CD4-positive, alpha-beta T cell treated with Interleukin-6 for 4 hours (primary cell): ENCODE results near the gene SLC13A3.

Experiments
- DNase-seq: peaks from one replicate; pipeline ENCODE4 v3.0.0-alpha.2; 2020; ENCODE audit warnings: mixed read lengths

The SLC13A3 gene

DNA sequence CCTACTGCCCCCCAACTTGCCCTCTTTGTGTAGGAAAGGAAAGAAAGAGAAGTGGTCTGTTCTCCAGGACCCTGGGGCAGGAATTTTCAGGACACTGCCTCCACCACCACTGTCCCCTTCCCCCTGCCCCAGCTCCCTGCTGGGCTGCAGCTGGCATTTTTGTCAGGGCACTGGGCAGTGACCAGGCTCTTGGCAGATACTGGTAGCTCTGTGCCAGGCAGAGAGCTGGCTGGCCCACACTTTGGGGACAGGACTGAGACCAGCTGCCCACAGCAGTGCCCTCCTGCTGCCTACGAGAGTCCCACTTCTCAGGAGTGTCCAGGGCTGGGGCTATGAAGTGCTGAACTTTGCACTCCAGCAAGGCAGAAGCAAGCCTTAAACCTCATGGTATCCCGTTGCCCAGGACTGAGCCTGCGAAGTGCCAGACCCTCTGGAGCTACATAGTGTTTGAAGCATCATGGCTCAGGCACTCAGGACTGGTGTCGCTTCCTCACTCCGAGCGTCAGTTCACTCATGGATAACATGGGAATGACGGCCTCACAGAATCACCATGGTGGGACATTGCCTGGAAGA lies 19.3 kb downstream of the SLC13A3 start:
- no peak for DNase-seq

DNA sequence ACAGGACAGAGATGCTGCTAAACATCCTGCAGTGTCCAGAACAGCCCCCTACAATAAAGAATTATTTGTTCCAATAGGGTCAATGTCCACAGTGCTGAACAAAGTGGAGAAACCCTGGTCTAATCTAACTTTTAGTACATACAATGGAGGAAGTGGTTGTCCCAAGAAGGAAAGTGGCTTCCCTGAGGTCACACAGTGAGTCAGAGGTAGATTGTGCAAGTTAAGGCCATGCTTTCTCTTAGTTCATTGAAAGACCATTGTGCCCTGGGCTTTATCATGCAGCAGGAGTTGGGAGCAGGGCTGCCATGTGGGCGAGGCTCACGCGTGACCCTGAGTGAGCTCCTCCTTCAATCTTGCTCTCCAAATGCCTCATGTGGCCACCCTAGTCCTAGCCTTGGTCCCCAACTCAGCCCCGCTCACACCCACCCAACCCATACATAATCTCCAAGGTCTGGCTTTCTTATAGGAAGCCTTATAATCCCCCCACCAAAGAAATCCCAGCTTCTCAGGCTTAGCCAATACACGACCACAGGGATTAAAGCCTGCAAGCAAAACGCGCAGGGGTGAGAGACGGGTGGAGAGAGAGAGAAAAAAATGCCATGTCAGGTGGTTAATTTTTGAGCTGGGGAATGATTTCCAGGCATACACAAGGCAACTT lies 19.9 kb downstream of the SLC13A3 start:
- no peak for DNase-seq

DNA sequence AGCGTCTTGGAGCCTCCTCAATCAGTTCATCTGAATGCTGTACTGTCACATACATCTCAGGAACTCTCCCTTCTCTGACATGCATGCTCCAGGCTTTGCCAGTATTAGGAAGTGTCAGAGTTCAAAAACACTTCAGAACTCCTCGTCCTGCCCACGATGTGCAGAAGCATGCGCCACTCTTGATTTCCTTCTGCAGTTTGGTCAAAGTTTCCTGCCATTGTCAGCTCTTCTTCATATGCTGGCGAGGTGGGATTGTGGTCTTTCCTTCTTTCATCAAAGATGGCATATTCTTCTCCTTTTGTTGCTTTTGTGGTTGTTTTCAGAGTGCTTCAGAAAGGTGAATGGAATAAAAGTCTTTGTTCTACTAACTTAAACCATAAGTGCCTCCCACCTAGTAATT lies 21.0 kb downstream of the SLC13A3 start:
- no peak for DNase-seq

- no peak for DNase-seq
These were observed 21.9 kb downstream of the SLC13A3 start for GRCh38 chr20:46629341-46629740.

DNA sequence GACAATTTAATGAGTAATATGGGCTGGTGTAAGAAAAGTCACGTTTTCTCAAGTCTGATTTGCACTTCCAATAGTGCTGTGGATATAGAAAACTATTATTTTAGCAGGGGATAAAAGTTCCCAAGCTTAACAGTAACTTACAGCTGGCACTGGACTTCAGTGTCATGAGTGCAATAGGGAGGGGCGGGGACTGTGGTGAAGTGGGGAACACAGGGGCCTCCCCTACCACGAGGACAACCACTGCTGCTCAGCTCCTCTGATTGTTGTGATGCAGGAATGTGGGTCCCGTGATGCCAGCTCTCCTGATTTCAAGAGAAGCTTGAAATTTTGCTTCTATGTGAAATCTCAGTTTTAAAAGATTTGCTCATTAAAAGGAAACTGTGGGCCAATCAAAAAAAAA lies 24.0 kb downstream of the SLC13A3 start:
- no peak for DNase-seq

GRCh38 chr20:46626758-46627157 lies 24.5 kb downstream of the SLC13A3 start:
- no peak for DNase-seq

- DNase-seq, result no peak
These were observed 25.3 kb downstream of the SLC13A3 start for GRCh38 chr20:46625875-46626373.

DNA sequence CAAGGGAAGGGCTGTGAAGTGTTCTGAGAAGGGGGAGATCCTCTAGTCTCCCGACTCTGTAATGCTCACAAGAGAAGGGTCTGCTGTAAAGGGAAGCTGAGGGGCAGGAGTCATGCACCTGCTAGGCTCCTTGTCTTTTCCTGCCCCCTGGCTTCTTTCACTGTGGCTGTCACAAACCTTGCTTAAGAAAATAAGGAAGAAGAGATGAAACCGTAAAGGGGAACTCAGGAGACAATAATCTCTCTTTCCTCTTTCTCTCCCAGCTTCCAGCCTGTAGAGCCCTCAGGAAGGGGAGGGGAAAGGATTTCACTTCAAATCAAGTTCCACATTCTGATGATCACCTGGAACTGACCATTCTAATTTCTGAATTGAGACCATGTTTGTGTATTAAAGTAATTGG lies 26.3 kb downstream of the SLC13A3 start:
- no peak for DNase-seq

DNA sequence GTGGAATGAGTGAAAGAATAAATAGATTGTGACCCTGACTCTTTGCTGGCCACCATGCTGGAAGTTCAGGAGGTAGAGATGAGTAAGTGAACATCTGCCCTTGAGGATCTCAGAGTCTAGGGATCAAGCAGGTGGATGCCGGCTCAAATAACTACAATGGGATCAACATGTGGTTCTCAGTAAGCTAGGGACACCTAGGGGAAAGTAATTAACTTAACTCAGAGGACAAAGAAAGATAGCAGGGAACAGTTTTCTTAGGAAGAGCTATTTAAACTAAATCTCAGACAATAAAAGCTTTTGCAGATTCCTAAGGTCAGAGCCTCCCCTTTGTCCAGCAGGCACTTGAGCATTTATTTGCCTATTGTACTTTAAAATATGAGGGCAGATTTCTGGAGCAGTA lies 29.1 kb downstream of the SLC13A3 start:
- DNase-seq, result no peak

DNA sequence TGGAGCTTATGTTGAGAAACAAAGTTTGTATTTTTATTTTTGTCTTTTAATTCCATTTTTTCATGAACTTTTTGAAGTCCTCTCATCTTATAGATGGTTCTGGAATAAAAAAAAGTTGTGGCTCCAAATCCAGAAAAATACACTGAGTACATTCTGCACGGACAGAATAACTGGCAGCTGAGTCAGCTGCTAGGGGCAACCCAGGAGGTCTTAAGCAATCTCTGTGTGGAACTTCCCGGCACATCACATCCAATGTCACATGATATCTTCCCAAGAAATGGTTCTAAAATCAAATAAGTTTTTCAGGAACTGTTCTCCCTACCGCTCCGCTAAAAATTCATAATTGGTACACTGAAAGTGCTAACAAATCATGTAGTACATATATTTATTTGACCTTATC lies 29.8 kb downstream of the SLC13A3 start:
- no peak for DNase-seq

DNA sequence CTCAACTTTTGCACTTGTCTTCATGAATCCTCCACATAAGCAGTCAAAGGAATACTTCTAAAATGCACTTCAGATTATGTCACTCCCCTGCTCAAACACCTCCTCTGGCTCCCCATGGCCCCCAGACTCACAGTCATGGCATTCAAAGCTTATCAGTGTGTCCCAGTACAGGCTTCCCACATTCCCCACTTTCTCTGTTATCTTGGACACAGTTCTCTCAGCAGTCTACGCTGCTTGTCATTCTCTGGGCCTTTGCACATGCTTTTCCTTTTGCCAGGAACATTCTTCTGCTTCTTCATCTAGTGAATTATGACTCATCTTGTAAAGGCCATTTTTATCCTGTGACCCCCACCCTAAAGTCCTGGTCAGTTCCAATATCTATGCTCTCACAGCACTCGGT lies 31.8 kb downstream of the SLC13A3 start:
- DNase-seq, result no peak

GRCh38 chr20:46618316-46619100 lies 32.8 kb downstream of the SLC13A3 start:
- no peak for DNase-seq

DNA sequence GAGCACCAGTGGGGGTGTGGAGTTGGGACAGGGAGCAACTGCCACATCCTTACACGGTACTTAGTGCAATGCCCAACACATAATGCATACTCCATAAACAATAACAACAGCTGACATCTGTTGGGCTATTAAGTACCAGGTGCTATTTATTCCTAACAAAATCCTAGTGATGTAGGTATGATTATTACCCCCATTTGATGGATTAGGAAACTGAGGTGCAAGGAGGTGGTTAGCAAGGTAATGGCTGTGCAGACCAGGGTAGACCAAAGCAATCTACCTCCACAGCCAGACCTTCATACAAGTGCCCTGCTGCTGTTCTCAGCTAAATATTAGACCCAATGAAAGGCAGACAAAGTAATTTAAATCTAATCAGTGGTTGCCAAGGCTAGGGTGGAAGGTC lies 36.8 kb downstream of the SLC13A3 start:
- DNase-seq, result no peak

DNA sequence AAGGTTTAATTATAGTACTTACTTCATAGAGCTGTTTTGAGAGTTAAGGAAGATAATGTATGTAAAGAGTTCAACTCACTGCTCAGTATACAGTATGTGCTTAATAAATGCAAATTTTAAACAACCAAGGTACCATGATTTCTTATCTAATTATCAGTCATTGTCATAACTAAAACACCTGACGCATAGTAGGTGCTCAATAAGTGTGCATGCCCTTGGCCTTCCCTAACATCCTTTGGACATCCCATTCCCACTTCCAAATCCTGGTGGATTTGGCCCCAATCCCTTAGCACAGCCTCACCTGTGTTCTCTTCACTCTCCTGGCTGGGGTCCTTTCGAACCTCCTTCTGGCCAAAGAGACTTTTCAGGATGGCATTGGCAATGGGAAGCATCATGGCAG lies 41.1 kb downstream of the SLC13A3 start:
- no peak for DNase-seq

GRCh38 chr20:46609043-46609442 lies 42.2 kb downstream of the SLC13A3 start:
- DNase-seq, result no peak

DNA sequence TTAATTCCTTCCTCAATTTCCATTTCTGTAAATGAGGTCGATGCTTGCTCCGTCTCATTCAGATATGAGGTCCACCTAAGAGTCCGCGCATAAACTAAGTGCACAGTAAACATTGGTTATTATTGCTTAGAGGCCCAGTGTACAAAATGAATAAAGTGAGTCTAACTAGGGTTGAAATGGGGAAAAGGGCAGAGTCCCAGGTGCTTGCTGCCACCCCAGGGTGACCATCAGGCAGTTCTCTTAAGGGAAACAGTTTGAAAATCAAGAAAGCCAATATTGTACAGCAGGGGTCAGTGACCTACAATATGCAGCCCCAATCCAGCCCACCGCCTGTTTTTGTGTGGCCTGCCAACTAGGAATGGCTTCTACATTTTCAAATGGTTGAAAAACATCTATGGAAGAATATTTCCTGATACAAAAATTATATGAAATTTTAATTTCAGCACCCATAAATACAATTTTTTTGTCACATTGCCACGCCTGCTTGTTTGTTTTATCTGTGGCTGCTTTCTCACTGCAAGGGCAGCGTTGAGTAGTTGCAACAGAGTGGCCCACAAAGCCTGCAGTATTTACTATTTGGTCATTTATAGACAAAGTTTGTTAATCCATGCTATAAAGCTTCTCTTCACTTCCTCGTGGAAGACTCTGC lies 43.3 kb downstream of the SLC13A3 start:
- no peak for DNase-seq

DNA sequence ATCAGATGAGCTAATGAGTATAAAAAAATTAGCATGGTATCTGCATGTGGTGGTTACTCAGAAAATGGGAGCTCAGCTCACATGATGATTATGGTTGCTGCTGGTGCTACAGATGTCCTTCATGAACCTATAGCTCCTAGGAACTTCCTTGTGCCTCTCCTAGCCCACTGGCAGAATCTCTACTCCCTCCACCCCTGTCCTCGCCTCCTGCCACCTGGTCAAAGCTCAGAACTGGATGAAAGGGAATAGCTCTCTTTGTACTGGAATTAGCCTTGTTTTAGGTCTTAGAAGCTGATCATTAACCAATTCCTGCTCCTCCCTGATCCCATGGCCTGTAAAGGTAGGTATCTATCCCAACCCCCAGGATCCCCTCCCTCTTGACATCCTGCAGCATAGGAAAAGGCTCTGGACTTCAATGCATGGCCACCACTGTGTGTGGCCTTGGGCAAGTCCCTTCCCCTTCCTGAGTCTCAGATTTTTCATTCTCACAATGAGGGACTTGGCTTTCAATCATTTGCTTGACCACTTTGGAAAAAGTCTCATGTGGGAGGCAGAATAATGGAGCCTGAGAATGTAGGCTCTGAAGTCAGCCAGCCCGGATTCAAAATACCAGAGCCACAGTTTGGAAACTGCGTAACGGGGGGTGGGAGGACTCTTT lies 43.9 kb downstream of the SLC13A3 start:
- no peak for DNase-seq

GRCh38 chr20:46606817-46607190 lies 44.5 kb downstream of the SLC13A3 start:
- no peak for DNase-seq

- no peak for DNase-seq
These were observed 45.1 kb downstream of the SLC13A3 start for GRCh38 chr20:46605978-46606816.

- no peak for DNase-seq
These were observed 46.1 kb downstream of the SLC13A3 start for GRCh38 chr20:46605181-46605580.

DNA sequence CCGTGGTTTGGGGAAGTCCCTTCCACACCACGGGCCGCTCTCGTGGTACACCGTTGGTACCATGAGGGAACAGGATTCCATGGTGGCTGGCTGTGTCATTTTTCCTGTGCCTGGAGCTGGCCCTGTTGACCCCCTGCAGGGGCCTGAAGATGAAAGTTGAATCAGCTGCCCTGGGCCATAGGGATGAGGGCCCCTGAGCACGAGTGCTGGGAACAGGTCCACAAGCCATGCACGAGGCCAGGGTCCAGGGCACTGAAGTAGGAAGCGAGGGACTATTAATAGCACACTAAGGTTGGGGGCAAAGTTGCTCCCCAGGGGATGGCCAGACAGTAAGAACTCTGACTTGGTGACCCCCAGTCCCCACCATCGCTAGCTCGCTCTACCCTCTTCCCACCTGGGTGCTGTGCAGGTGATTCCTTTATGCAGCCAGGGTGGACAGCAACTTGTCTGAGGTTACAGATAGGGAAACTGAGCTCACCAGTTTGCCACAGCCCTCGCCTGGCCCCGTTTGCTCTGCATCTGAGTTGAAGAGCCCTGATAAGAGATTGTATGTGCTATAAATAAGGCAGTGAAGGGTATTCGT lies 46.6 kb downstream of the SLC13A3 start:
- no peak for DNase-seq

DNA sequence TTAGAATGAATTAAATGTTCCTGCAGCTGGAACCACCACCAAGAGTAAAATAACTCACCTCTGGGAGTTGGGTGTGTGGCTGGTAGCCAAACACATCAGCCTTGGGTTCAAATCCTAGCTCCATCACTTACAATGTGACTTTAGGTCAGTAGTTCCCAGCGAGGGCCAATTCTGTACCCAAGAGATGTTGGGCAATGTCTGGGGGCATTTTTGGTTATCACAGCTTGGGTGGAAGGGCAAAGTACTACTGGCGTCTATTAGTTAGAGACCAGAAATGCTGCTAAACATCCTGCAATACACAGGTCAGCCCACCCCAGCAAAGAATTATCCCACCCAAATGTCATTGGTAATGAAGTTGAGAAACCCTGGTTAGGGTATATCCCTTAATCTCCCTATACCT lies 48.8 kb downstream of the SLC13A3 start:
- no peak for DNase-seq
